Pancreas (tissue), 10 donors: ENCODE data around the gene FAIM. TPM values are rescaled to one million over a fixed set of nuclear protein-coding genes. Genes with fewer than 3 reads are reported as not detected.
"Not testable (repeated sequence)": the region's sequence is repeated elsewhere in the genome, so short reads cannot be mapped to it uniquely, and the experiment has no call there.

Experiments used
- ATAC-seq, 4 donors: fragments of 200-7000 bp; cut with Tn5 transposase; one replicate each; pipeline versions ENCODE4 v1.8.0 to v1.9.1; 2020; ENCODE audit warnings: mild to moderate bottlenecking in 4 of 4, moderate library complexity in 4 of 4
- DNase-seq, 6 donors: peaks; one replicate each; pipeline ENCODE4 v3.0.0-alpha.2; 2020
- FAIRE-seq: peaks from 2 replicates; lab custom pipeline; 2012; peaks lifted over from hg19 to GRCh38; lab: Jason Lieb, UNC
- H3K27ac ChIP-seq, 4 donors: fragments of 200-600 bp; sonication (generic); 1 replicate in 3 of 4; 2 replicates in 1 of 4; pipeline versions ENCODE4 v1.5.0 to v1.8.0; 2020
- H3K27me3 ChIP-seq, 4 donors: fragments of 200-600 bp; one replicate each; pipeline ENCODE4 v1.8.0; 2021
- H3K36me3 ChIP-seq, 3 donors: fragments of 200-600 bp; sonication (generic) in 1 of 3; one replicate each; pipeline versions ENCODE4 v1.5.0 to v1.8.0; 2020 to 2021
- H3K4me1 ChIP-seq, 3 donors: fragments of 200-600 bp; one replicate each; pipeline ENCODE4 v1.8.0; 2021
- H3K4me3 ChIP-seq, 4 donors: fragments of 200-600 bp; sonication (generic) in 2 of 4; one replicate each; pipeline versions ENCODE4 v1.5.0 to v1.8.0; 2020 to 2021
- H3K9me3 ChIP-seq, 4 donors: fragments of 200-600 bp; one replicate each; pipeline ENCODE4 v1.8.0; 2021
- CTCF ChIP-seq, 4 donors: fragments of 200-600 bp; sonication (generic) in 3 of 4; IDR thresholded peaks; one replicate each; pipeline versions ENCODE4 v1.5.0 to v1.8.0; 2021; ENCODE audit warnings: antibody characterized with exemption in 4 of 4
- WGBS, 2 donors: extraction: QIAGEN DNeasy Blood & Tissue Kit; methylation state at CpG; one replicate each; pipeline ENCODE4 v1.1.7; 2013; 5-methylcytosine and 5-hydroxymethylcytosine counted together
- intact Hi-C, 3 donors: fragments of 100-400 bp; cut with DNase I; formaldehyde crosslinking; loops; one replicate each; pipeline versions ENCODE4 v1.11.1 to v1.14.2; 2022
- polyA plus RNA-seq, 2 donors: library from polyadenylated mRNA; stranded (reverse); fragments of 200-250 nt; gene quantifications; one replicate each; pipeline ENCODE4 v1.2.3, GENCODE V29; 2013
- total RNA-seq, 6 donors: library from RNA; stranded (reverse); fragmentation: NEBNext Ultra II Directional in 4 of 6; extraction: Animal tissue kit (Norgen Biotek cat#: 25700) in 4 of 6; gene quantifications; one replicate each; pipeline versions ENCODE4 v1.2.1 to v1.2.4, GENCODE V29; 2021 to 2023
- donor health status: healthy with polysubstance abuse.
- donor health status: DM: no; HTN: no; CAD: no; lungs with moderate emphysema.
- donor health status: DM: no; HTN: no; CAD: no.
- donor health status: control.
- donor health status: control.
- donor health status: Bipolar disorder and iron deficiency.
- donor health status: DM: yes; HTN: yes; CAD: no.
- donor health status: DM: no; HTN: no; CAD: no.
- donor health status: DM: no; HTN: no; CAD: no.
- donor health status: DM: yes; HTN: yes; CAD: no.

The FAIM gene
- total and polyA plus RNA-seq, 8 donors, result 10.5 to 36.5 (median 14.9) TPM

- Histone ChIP-seq H3K27ac (peak within 1 kb of the TSS; percentile 92 to 99 (median 93)), H3K4me3 (peak within 1 kb of the TSS; percentile 31 to 73 (median 55)), H3K27me3 (no peaks in the 10 kb centered on the region), H3K9me3 (no peaks in the 10 kb centered on the region), H3K36me3 (no peaks in the 10 kb centered on the region), H3K4me1 (peaks cover 31 to 33% (median 33%) of the 10 kb centered on the region in 3 donors)
- DNase-seq (peak; percentile 95 to 97 (median 96)), ATAC-seq (peak; percentile 92 to 97 (median 94)), FAIRE-seq (peak; percentile 67)
- intact Hi-C loops, result loop anchor here in 2 of 3 donors (10.0 kb wide), 1 partner anchor 320 kb away; no protein-coding TSS in a partner anchor
- TF ChIP-seq CTCF (IDR thresholded peaks at IDR 0.05), result peak; percentile 76 to 92 (median 88)
- 0% methylated on average over 49 to 52 of the region's 52 CpGs for WGBS, 2 donors
Measured at GRCh38 chr3:138594150-138594934, 14.2 kb upstream of the FAIM start, which contains the start of gene CEP70. CEP70 (minus strand) TSS chr3:138594260; CDS start chr3:138572927, 21,333 bp downstream.

GRCh38 chr3:138594935-138595610 is 13.5 kb upstream of the FAIM start:
- H3K27me3 ChIP-seq, result no peaks in the 10 kb centered on the region
- peak overlapping the region; percentile 92 to 99 (median 93) for H3K27ac ChIP-seq
- 20 to 27% methylated on average over 6 of the region's 6 CpGs for WGBS, 2 donors
- H3K36me3 ChIP-seq, result no peaks in the 10 kb centered on the region
- no peak for DNase-seq
- FAIRE-seq, result no peak
- no peak for ATAC-seq
- no peak for TF ChIP-seq CTCF (IDR thresholded peaks at IDR 0.05)
- intact Hi-C loops, result loop anchor here in 2 of 3 donors (10.0 kb wide), 1 partner anchor 320 kb away; no protein-coding TSS in a partner anchor
- H3K4me3 ChIP-seq, result peak overlapping the region in 1 of 4 donors; percentile 73
- H3K9me3 ChIP-seq, result no peaks in the 10 kb centered on the region
- H3K4me1 ChIP-seq, result peaks cover 30 to 33% (median 31%) of the 10 kb centered on the region in 3 donors

- ATAC-seq, result not testable (repeated sequence)
Measured at GRCh38 chr3:138597186-138597976, 11.2 kb upstream of the FAIM start.

GRCh38 chr3:138598534-138598933 is 10.0 kb upstream of the FAIM start:
- no peaks in the 10 kb centered on the region for H3K9me3 ChIP-seq
- DNase-seq (no peak), FAIRE-seq (no peak), ATAC-seq (no peak)
- H3K27ac ChIP-seq, result peak overlapping the region in 2 of 4 donors; percentile 89 to 90
- H3K4me3 ChIP-seq, result no peak overlapping the region
- TF ChIP-seq CTCF (IDR thresholded peaks at IDR 0.05), result no peak
- no peaks in the 10 kb centered on the region for H3K27me3 ChIP-seq
- WGBS, 2 donors, result 87 to 92% methylated on average over 3 of the region's 3 CpGs
- H3K36me3 ChIP-seq, result no peaks in the 10 kb centered on the region
- intact Hi-C loops, result loop anchor here in 2 of 3 donors (10.0 kb wide), 1 partner anchor 316 kb away; no protein-coding TSS in a partner anchor
- peaks cover 12 to 21% (median 17%) of the 10 kb centered on the region in 3 donors for H3K4me1 ChIP-seq

More at GRCh38 chr3:138597186-138597976, 11.2 kb upstream of the FAIM start:
- Histone ChIP-seq H3K27ac (peak overlapping the region; percentile 52 to 90 (median 83)), H3K4me3 (peak overlapping the region in 1 of 4 donors; percentile 10), H3K4me1 (peaks cover 19 to 26% (median 23%) of the 10 kb centered on the region in 3 donors)
- peak; percentile 54 to 78 (median 72) for DNase-seq
- WGBS, 2 donors, result 14 to 28% methylated on average over 6 of the region's 6 CpGs
- not testable (repeated sequence) for H3K36me3 ChIP-seq, FAIRE-seq, H3K27me3 ChIP-seq, H3K9me3 ChIP-seq
- intact Hi-C loops, result loop anchor here in 2 of 3 donors (10.0 kb wide), 1 partner anchor 317 kb away; no protein-coding TSS in a partner anchor
